ENCODE data around the gene SLC66A2.
"Not testable (repeated sequence)": the region's sequence is repeated elsewhere in the genome, so short reads cannot be mapped to it uniquely, and the experiment has no call there.

The SLC66A2 gene

DNA sequence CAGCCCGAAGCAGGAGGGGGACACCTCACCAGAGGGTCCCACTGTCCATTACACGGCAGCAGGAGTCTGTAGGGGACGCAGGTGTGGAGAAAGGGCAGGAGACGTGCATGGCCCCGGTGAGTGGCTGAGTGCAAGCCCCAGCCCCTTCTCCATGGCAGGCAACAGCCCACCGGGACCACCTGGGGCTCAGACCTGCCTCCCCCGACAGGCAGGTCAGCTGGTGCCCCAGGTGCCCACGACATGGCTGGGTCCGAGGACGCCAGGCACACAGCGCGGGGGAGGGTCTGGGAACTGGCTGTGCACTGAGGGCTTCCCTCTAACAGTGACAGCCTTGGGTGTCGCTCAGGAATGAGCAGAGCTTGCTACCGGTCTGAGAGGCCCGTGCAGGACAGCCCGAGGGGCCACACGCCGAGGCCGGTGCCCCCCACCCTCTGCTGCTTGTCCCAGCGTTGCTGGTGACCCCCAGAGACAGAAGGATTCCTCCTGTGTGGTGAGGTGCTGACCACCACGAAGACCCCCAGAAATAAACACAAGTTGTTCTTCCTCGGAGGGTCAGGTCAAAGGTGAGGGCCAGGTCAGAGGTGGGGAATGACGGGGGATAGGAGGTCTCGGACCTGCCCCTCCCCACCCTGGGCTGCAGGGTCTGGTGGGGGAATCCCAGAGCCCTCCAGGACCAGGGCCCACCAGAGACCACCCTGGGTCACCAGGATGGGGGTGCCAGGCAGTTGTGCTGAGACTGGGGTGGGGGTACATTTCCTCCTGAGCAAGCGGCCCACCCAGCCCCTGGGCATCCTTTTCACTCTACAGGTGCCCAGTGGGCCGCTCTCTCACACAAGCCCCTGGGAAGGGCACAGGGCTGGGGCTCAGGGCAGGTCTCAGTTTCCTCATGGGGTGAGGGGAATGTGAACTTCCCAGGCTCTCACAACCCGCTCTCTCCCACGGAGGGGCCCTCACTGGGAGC lies 50.6 kb downstream of the SLC66A2 start:
- no peak for DNase-seq

DNA sequence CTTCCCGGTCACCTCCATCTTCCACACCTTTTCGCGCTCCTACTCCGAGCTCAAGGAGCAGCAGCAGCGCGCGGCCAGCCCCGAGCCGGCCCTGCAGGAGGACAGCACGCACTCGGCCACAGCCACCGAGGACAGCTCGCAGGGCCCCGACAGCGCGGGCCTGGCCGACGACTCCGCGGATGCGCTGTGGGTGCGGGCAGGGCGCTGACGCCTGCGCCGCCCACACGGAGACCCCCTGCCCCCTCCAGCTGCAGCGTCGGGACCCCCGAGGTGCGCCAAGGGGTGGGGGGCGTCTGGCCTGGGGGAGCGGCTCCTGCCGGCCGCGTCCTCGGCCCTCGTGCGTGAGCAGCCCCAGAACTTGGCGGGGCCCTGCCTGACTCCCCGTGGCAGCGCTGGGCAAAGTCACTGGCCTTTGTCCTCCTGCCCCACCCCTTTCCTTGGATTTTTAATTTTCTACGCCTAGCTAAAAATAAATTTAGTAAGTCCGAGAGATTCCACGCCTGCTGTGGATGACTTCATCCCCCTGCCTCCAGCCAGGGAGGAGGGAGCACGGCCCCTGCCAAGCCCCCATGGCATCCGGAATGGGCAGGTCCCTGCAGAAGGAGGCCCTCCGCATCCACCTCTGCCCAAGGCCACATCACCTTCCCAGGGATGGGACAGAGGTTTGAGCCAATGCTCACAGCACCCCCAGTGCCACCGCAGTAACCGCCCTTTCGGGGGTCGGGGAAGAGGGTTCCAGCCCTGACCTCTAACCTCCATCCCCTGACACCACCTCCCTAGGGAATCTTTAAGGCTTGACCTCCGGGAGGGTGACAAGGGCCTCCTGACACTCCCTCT lies 51.6 kb downstream of the SLC66A2 start:
- DNase-seq = no peak

GRCh38 chr18:79898952-79899608 lies 52.4 kb downstream of the SLC66A2 start:
- DNase-seq = no peak

DNA sequence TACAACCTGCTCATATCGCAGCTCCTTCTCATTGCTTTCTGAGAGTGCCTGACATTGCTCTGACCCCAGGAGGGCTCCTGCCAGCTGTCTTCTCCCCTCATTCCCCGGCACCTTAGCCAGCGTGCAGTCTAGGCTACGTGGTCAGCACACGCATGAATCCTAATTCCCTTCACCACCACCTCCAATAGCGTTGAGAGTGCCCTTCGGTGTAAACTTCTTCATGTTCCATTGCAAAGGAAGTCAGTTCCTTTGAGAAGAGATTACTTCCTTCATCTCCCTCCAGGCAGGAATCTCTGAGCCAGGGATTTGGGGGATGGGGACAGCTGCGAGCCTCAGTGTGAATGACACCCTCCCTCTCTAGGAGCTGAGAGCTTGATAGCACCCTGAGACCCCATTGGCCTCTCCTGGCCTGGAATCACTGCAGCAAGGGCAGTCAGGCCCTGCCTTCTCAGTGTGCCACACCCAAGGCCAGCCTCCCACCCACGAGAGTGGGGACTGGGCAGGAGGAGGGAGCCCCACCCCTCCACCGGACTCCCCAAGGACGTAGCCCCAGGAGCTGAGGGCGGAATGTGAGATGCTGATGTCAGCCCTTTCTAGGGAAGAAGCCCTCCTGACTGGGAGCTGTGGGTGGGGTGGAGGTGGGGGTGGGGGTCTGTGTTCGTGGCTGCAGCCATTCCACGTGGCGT lies 53.4 kb downstream of the SLC66A2 start:
- no peak for DNase-seq

DNA sequence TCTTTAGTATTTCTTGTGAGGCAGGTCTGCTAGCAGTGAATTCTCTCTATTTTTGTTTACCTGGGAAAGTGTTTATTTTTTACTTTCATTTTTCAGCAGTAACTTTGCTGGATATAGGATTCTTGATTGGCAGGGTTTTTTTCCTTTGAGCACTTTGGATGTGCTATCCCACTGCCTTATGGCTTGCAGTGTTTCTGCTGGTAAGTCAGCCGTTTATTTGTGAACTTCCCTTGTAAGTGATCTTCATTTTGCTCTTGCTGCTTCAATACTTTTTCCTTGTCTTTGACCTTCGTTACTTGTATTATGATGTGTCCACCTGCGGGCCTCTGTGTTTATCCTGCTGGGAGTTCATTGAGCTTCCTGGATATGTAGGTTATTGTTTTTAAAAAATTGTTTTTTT lies 54.7 kb downstream of the SLC66A2 start:
- DNase-seq = no peak

GRCh38 chr18:79890674-79891073 lies 60.8 kb downstream of the SLC66A2 start:
- DNase-seq = no peak

DNA sequence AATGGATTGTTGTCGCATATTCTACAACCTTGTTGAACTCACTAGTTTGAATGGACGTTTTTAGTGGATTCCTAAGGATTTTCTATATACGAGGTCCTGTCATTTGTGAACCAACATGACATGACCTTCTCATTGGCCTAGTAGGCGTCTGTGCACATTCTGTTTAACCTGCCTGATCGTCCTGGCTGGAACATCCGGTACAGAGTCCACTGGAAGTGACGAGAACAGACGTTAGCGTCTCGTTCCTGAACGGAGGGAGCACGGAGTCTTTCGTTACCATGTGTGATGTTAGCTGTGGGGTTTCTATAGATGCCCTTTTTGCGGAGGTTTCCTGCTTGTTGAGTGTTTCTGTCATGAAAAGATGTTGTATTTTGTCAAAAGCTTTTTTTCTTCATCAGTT lies 61.9 kb downstream of the SLC66A2 start:
- DNase-seq = no peak

DNA sequence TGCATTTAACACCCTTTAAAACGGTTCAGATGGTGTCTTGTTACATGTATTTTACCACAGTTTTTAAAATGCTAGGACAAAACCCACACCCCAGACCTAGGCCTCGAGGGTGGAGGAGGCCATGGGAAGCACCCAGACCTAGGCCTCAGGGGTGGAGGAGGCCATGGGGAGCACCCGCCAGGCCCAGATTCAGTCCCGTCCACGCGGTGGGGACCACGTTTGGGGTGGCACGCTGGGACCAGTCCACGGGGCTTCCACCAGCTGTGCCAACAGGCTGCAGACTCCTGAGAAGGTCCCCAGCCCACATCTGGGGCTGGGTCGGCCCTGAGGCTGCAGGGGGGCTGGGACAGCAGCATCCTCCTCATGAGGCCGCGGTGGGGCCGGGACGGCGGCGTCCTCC lies 63.4 kb downstream of the SLC66A2 start:
- DNase-seq = no peak

DNA sequence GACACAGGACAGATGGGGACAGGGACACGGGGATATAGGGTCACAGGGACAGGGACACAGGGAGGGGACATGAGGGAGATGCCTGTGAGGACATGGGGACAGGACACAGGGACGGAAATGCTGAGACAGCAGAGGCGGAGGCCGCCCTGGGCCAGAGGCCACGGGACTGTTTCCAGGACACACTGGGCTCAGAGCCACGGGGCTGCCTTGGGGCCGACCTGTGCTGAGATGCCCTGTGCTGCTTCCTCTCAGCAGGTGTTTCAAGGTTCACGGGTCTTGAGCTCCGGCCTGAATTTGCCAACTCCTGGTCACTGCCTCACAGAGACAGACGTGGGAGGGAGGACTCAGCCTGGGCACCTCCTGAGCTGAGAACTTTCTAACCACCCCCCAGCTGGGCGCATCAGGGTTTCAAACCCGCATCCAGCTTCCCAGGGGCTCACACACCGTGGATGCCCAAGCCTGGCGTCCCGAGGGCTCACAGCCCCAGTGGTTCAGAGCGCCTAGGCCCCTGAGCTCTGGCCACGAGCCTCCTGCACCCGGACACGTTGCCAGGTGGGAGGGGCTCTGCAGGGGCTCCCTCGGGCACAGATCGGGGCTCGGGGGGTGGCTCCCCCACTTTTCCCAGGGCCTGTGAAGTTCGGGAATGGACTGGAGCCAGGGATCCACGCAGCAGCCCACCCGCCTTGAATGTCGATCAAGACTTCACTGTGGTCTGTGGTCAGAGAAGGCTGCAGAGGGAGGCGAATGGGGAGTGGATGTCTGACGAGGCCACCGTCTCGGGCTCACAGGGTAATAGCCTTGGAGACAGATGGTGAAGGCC lies 64.1 kb downstream of the SLC66A2 start:
- no peak for DNase-seq

GRCh38 chr18:79884963-79885728 lies 66.3 kb downstream of the SLC66A2 start:
- no peak for DNase-seq

DNA sequence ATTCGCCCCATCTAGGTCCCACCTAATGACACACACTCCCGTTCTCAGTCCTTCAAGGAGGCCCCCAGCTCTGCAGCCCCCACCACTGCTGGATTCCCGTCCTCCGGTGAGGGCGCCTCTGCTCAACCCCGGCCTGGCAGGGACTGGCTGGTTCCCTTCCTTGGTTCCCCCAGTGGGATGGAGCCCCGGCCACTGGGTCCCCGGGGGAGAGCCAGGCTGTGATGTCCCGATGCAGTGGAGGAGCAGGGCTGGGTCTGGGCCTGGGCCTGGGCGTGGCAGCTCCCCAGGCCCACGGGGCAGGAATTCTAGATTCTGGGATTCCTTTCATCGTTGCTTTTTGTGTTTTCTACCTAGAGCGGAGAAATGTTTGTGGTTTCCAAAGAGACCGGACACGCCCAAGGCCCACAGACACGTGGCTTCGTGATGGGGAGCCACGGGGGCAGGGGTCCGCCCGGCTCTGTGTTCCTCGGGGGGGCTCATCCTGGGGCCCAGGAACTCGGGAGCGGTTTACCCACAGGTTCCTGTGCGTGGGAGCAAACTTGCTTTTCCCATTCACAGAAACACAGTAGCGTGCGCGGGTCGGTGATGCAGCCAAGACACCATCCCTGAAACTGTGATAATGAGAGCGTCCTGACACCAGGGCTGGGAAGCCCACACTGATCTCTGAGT lies 67.0 kb downstream of the SLC66A2 start:
- DNase-seq = no peak

GRCh38 chr18:79883461-79884293 lies 67.8 kb downstream of the SLC66A2 start:
- DNase-seq = no peak

- DNase-seq = no peak
Observed at GRCh38 chr18:79882522-79883241, 68.8 kb downstream of the SLC66A2 start.

DNA sequence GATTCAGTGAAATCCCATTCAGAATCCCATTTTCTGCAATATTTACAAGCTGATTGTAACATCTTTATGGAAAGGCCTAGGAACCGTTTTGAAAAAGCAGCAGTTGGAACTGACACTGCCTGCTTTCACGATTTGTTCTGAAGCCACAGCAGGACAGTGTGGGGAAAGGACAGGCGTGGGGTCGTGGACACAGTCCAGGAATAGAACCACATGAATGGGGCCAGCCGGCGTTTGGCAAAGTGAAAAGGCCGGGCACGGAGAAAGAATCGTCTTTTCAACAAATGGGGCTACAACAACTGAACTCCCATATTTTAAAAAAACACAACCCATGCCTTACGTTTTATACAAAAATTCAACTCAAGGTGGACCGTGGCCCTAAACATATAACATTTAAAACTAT lies 69.8 kb downstream of the SLC66A2 start:
- no peak for DNase-seq

DNA sequence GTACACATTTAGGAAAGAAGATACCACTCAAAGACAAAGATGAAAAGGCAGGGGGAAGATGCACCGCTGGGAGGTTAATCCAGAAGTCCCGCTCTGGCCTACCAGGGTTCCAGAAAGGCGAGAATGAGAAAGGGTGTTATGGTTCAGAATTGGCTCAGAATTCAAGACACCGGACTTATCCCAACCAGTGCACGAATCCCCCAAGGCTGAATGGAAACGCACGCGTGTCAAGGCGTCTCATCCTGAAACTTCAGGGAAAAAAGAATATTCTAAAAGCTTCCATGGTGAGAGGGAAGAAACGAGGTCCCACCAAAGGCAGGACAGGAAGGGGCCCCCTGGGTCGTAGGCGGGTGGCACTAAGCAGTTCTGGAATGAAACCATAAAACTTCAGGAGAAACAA lies 71.9 kb downstream of the SLC66A2 start:
- no peak for DNase-seq

- DNase-seq = no peak
Observed at GRCh38 chr18:79878741-79879378, 72.6 kb downstream of the SLC66A2 start.

DNA sequence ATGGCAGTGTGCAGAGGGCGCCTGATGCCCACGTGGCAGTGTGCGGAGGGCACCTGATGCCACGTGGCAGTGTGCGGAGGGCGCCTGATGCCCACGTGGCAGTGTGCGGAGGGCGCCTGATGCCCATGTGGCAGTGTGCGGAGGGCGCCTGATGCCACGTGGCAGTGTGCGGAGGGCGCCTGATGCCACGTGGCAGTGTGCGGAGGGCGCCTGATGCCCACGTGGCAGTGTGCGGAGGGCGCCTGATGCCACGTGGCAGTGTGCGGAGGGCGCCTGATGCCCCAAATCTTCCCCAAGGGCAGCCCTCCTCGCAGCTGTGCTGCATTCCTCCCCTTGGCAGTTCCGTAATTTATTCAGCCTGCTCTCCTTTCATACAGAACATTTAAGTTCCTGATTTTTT lies 73.2 kb downstream of the SLC66A2 start:
- DNase-seq = not testable (repeated sequence)

Measured in NCI-H2107 (cell line).